DOHH2 (cell line): Measurements from ENCODE around the gene RASGEF1B.

Experiments used
- H3F3A ChIP-seq: fragments of 200-600 bp; sonication (generic), shearing (Covaris generic); 2 replicates; pipeline ENCODE4 v1.6.0; 2016; ENCODE audit warnings: antibody characterized with exemption, mild to moderate bottlenecking; ENCODE audit not compliant: control insufficient read depth, insufficient read depth
- H3K27ac ChIP-seq: fragments of 200-600 bp; sonication (generic); 2 replicates; pipeline ENCODE4 v1.5.1; 2014; ENCODE audit warnings: low read depth, mild to moderate bottlenecking, low read length, moderate library complexity
- H3K27me3 ChIP-seq: fragments of 200-600 bp; sonication (generic); 2 replicates; pipeline ENCODE4 v1.6.1; 2014; ENCODE audit warnings: mild to moderate bottlenecking, low read length, mixed read lengths; ENCODE audit not compliant: control insufficient read depth
- H3K36me3 ChIP-seq: fragments of 200-600 bp; sonication (generic); 2 replicates; pipeline ENCODE4 v1.6.1; 2014; ENCODE audit warnings: mild to moderate bottlenecking, low read length, moderate library complexity, mixed read lengths; ENCODE audit not compliant: control insufficient read depth
- H3K4me1 ChIP-seq: fragments of 200-600 bp; sonication (generic); 2 replicates; pipeline ENCODE4 v1.6.1; 2014; ENCODE audit warnings: mild to moderate bottlenecking, low read length, mixed read lengths; ENCODE audit not compliant: control insufficient read depth
- H3K4me2 ChIP-seq: fragments of 200-600 bp; sonication (generic); 2 replicates; pipeline ENCODE4 v1.6.0; 2014; ENCODE audit warnings: mild to moderate bottlenecking, low read length, moderate library complexity
- H3K4me3 ChIP-seq: fragments of 200-600 bp; sonication (generic); 2 replicates; pipeline ENCODE4 v1.5.1; 2014; ENCODE audit warnings: mild to moderate bottlenecking, low read length, mixed read lengths
- H3K79me2 ChIP-seq: fragments of 200-600 bp; sonication (generic); 2 replicates; pipeline ENCODE4 v1.6.1; 2014; ENCODE audit warnings: mild to moderate bottlenecking, low read length, mixed read lengths; ENCODE audit not compliant: control insufficient read depth
- H3K9me2 ChIP-seq: fragments of 200-600 bp; sonication (generic); replicated peaks from 2 replicates; pipeline ENCODE4 v1.6.1; 2014; ENCODE audit warnings: mild to moderate bottlenecking, low read length, mixed read lengths; ENCODE audit not compliant: control insufficient read depth
- H3K9me3 ChIP-seq: fragments of 200-600 bp; sonication (generic); 2 replicates; pipeline ENCODE4 v1.6.1; 2014; ENCODE audit warnings: antibody characterized with exemption, low read length, mixed read lengths; ENCODE audit not compliant: control insufficient read depth, insufficient read depth
- H4K20me1 ChIP-seq: fragments of 200-600 bp; sonication (generic); 2 replicates; pipeline ENCODE4 v1.6.0; 2014; ENCODE audit warnings: low read depth, mild to moderate bottlenecking, antibody characterized with exemption, low read length, moderate library complexity; ENCODE audit not compliant: control insufficient read depth, insufficient read depth
- EZH2phosphoT487 ChIP-seq: fragments of 200-600 bp; sonication (generic); IDR thresholded peaks from 2 replicates; pipeline ENCODE4 v1.6.1; 2017; ENCODE audit warnings: borderline replicate concordance, mild to moderate bottlenecking, antibody characterized with exemption, low read length, moderate library complexity, mixed read lengths
- TF ChIP-seq, protein P1 (sequence below): fragments of 200-600 bp; sonication (generic); IDR thresholded peaks from one replicate; pipeline ENCODE4 v1.5.1; 2014; ENCODE audit warnings: antibody characterized with exemption, mild to moderate bottlenecking, low read depth, low read length; ENCODE audit not compliant: poor library complexity, severe bottlenecking

RASGEF1B gene

DNA sequence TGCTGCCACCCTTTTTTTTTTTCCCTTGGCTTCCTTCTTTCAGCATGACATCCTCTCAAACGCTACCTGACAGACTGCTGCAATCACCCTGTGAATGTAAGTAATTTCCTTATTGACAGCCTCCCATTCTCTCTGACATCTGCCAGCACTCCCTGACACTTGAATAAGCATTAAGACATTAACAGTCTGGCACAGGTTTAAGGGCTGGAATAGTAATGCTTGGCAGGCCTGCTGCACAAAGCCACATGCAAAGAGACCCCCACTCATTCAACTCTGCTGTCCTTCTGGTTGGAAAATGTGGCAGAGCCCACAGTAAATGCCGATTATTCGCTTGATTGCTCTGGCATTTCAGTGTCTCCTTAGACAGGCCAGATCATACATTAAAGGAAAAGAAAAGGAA is 28.1 kb upstream of the RASGEF1B start:
- no peak overlapping the region for H3K4me2 ChIP-seq
- H3K27ac ChIP-seq = no peak overlapping the region

DNA sequence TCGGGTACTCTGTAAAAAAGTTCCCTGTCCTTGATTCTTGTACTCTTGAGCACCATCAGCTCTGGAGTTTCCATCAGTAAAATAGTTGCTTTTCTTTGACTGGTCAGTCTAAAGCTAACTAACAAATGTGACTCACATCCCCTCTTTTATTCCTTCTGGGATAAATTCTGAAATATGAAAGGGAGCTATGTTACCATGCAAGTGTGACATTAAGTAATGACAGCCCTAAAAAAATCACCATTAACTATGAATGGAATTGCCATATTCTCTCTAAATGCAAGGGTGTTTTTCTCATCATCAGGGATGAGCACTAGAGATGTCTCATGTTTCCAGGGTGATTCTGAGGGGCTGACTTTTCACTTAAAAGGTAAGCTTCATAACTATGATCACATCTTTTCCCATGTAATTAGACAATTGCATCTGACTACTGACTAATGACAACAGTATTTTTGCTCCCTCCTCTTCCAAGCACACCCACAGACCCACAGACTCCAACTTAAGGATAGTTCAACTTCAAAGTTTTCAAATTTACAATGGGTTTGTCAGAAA is 26.9 kb upstream of the RASGEF1B start:
- no peaks in the 10 kb centered on the region for H3F3A ChIP-seq
- H3K9me3 ChIP-seq = no peaks in the 10 kb centered on the region
- H3K9me2 ChIP-seq = no peaks in the 10 kb centered on the region
- H3K27ac ChIP-seq = no peak overlapping the region
- no peak overlapping the region for H3K4me2 ChIP-seq
- no peaks in the 10 kb centered on the region for H4K20me1 ChIP-seq
- TF ChIP-seq, protein P1, sequence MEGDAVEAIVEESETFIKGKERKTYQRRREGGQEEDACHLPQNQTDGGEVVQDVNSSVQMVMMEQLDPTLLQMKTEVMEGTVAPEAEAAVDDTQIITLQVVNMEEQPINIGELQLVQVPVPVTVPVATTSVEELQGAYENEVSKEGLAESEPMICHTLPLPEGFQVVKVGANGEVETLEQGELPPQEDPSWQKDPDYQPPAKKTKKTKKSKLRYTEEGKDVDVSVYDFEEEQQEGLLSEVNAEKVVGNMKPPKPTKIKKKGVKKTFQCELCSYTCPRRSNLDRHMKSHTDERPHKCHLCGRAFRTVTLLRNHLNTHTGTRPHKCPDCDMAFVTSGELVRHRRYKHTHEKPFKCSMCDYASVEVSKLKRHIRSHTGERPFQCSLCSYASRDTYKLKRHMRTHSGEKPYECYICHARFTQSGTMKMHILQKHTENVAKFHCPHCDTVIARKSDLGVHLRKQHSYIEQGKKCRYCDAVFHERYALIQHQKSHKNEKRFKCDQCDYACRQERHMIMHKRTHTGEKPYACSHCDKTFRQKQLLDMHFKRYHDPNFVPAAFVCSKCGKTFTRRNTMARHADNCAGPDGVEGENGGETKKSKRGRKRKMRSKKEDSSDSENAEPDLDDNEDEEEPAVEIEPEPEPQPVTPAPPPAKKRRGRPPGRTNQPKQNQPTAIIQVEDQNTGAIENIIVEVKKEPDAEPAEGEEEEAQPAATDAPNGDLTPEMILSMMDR = no peak
- no peak for TF ChIP-seq EZH2phosphoT487
- no peak overlapping the region for H3K4me3 ChIP-seq
- H3K79me2 ChIP-seq = no peaks in the 10 kb centered on the region
- peaks cover 30% of the 10 kb centered on the region for H3K4me1 ChIP-seq
- H3K36me3 ChIP-seq = no peaks in the 10 kb centered on the region
- no peaks in the 10 kb centered on the region for H3K27me3 ChIP-seq

More for the DNA sequence above, 28.1 kb upstream of the RASGEF1B start:
- Histone ChIP-seq H4K20me1 (no peaks in the 10 kb centered on the region), H3K4me1 (peaks cover 26% of the 10 kb centered on the region), H3K79me2 (no peaks in the 10 kb centered on the region), H3K27me3 (no peaks in the 10 kb centered on the region), H3K9me2 (no peaks in the 10 kb centered on the region), H3F3A (no peaks in the 10 kb centered on the region), H3K36me3 (no peaks in the 10 kb centered on the region), H3K4me3 (no peak overlapping the region), H3K9me3 (no peaks in the 10 kb centered on the region)
- no peak for TF ChIP-seq EZH2phosphoT487
- TF ChIP-seq, protein P1 = no peak

DNA sequence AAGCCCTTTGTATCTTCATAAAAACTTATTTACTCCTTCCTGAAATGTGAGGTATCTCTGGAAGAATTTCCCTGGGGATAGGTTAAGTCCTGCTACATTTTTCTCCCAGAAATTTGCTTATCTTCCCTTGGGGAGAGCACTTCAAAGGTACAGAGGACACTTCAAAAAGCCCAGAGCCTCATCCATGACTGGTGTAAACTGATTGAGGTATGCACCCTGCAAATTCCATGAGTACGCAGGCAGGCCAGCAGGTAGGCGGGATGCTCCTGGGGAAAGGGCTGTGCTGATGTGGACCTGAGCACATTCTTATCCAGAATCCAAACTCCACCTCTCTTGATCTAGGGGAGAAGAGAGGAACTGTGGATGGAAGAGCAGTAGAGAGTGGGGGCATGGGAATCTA is 26.3 kb upstream of the RASGEF1B start:
- Histone ChIP-seq H3K9me2 (no peaks in the 10 kb centered on the region), H4K20me1 (no peaks in the 10 kb centered on the region), H3K4me3 (no peak overlapping the region), H3F3A (no peaks in the 10 kb centered on the region), H3K79me2 (no peaks in the 10 kb centered on the region), H3K27ac (no peak overlapping the region), H3K27me3 (no peaks in the 10 kb centered on the region), H3K4me2 (no peak overlapping the region), H3K9me3 (no peaks in the 10 kb centered on the region), H3K4me1 (peaks cover 36% of the 10 kb centered on the region), H3K36me3 (no peaks in the 10 kb centered on the region)
- TF ChIP-seq, protein P1 = no peak
- no peak for TF ChIP-seq EZH2phosphoT487
